IPS DF 6.9 (cell line): ENCODE results near the gene C14orf180.

Experiments
- DNase-seq: peaks from one replicate; pipeline ENCODE4 v3.0.0-alpha.2; 2013; ENCODE audit warnings: low read depth, low spot score
- H3K27ac ChIP-seq: one replicate; pipeline ENCODE4 v1.5.1; 2013; ENCODE audit warnings: low read length, control low read depth
- H3K27me3 ChIP-seq: 2 replicates; pipeline ENCODE4 v1.6.1; 2013; ENCODE audit warnings: mild to moderate bottlenecking, low read length; ENCODE audit not compliant: control insufficient read depth, insufficient read depth
- H3K36me3 ChIP-seq: 2 replicates; pipeline ENCODE4 v1.6.1; 2013; ENCODE audit warnings: low read length; ENCODE audit not compliant: control insufficient read depth, insufficient read depth
- H3K4me1 ChIP-seq: 2 replicates; pipeline ENCODE4 v1.6.1; 2013; ENCODE audit warnings: low read length; ENCODE audit not compliant: control insufficient read depth, insufficient read depth
- H3K4me3 ChIP-seq: 2 replicates; pipeline ENCODE4 v1.5.1; 2013; ENCODE audit warnings: mild to moderate bottlenecking, low read length
- H3K9me3 ChIP-seq: 2 replicates; pipeline ENCODE4 v1.6.1; 2013; ENCODE audit warnings: low read length, inconsistent platforms; ENCODE audit not compliant: control insufficient read depth, insufficient read depth
- whole genome bisulfite sequencing: extraction: QIAGEN DNeasy Blood & Tissue Kit; methylation state at CpG from one replicate; pipeline ENCODE4 v1.1.7; 2013; ENCODE audit warnings: mixed read lengths, missing lambda C conversion rate; ENCODE audit not compliant: insufficient read length, insufficient coverage; 5-methylcytosine and 5-hydroxymethylcytosine counted together

Gene C14orf180

GRCh38 chr14:104594310-104595046, 14.9 kb downstream of the C14orf180 start:
- no peak for DNase-seq
- Histone ChIP-seq H3K36me3 (no peaks in the 10 kb centered on the region), H3K4me3 (no peak overlapping the region), H3K27ac (no peak overlapping the region), H3K4me1 (no peaks in the 10 kb centered on the region; the same call in 1 of the 2 replicates), H3K9me3 (no peaks in the 10 kb centered on the region), H3K27me3 (no peaks in the 10 kb centered on the region)
- no CpG with 5 or more reads among the region's 15 CpGs for WGBS

GRCh38 chr14:104595116-104595675, 15.6 kb downstream of the C14orf180 start:
- Histone ChIP-seq H3K27ac (no peak overlapping the region), H3K9me3 (no peaks in the 10 kb centered on the region), H3K4me1 (no peaks in the 10 kb centered on the region; the same call in 1 of the 2 replicates), H3K36me3 (no peaks in the 10 kb centered on the region), H3K4me3 (no peak overlapping the region), H3K27me3 (no peaks in the 10 kb centered on the region)
- no peak for DNase-seq
- WGBS, result no CpG with 5 or more reads among the region's 14 CpGs

DNA sequence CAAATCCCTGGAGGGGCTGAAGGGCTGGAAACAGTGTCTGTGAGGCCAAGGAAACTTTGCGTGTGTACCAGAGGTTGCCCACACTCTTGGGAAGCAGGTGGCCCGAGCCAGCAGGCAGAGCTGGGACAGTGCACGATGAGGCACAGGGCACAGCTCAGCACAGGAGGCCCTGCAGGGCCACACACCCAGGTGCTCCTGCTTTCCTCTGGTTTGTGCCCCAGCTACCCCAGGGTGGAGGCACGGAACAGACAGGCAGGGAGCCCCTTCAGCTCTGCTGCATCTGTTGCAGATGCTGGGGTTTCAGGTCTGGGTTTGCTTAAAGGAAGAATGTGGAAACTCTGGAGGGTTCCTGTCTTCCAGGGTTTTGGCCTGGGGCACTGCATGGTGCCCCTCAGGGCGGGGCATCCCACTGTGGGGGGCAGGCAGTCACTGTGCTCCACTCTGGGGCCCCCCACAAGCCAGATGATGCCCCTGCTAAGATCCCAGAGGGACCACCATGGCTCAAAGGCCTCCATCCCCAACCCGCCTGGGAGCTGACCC, 16.4 kb downstream of the C14orf180 start:
- no peaks in the 10 kb centered on the region; the same call in 1 of the 2 replicates for H3K4me1 ChIP-seq
- no peak overlapping the region for H3K4me3 ChIP-seq
- no peak for DNase-seq
- H3K36me3 ChIP-seq, result no peaks in the 10 kb centered on the region
- H3K9me3 ChIP-seq, result no peaks in the 10 kb centered on the region
- WGBS, result no CpG with 5 or more reads among the region's 6 CpGs
- no peaks in the 10 kb centered on the region for H3K27me3 ChIP-seq
- no peak overlapping the region for H3K27ac ChIP-seq

DNA sequence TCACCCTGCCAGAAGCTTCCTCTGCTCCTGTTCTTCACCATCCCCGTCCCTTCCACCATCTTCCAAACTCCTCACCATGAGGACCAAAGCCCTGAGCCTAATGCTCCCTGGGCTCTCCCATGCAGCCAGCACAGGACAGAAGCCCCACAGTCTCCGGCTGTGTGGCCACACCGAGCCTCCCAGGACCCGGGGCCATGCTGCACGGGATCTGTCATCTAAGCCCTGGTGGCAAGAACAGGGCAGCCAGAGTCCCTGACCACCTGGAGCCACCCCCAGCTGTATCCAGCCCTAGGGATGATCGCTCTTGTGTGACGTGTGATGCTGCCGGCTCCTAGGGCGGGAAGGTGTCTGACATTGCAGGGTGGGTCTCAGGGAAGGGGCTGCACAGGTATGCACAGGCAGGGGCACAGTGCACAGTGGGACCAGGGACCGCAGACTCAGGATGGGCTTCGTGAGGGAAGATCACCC, 16.9 kb downstream of the C14orf180 start:
- no peaks in the 10 kb centered on the region; the same call in 1 of the 2 replicates for H3K4me1 ChIP-seq
- no CpG with 5 or more reads among the region's 11 CpGs for WGBS
- H3K36me3 ChIP-seq, result no peaks in the 10 kb centered on the region
- no peaks in the 10 kb centered on the region for H3K27me3 ChIP-seq
- no peak overlapping the region for H3K27ac ChIP-seq
- no peaks in the 10 kb centered on the region for H3K9me3 ChIP-seq
- no peak overlapping the region for H3K4me3 ChIP-seq
- DNase-seq, result no peak

GRCh38 chr14:104596927-104597351, 17.4 kb downstream of the C14orf180 start:
- Histone ChIP-seq H3K4me1 (no peaks in the 10 kb centered on the region; the same call in 1 of the 2 replicates), H3K9me3 (no peaks in the 10 kb centered on the region), H3K27ac (no peak overlapping the region), H3K4me3 (no peak overlapping the region), H3K27me3 (no peaks in the 10 kb centered on the region), H3K36me3 (no peaks in the 10 kb centered on the region)
- DNase-seq, result no peak
- no CpG with 5 or more reads among the region's 21 CpGs for WGBS

GRCh38 chr14:104597576-104597975, 18.0 kb downstream of the C14orf180 start:
- DNase-seq, result no peak
- no peak overlapping the region for H3K4me3 ChIP-seq
- WGBS, result no CpG with 5 or more reads among the region's 11 CpGs

GRCh38 chr14:104598039-104598909, 18.7 kb downstream of the C14orf180 start:
- no peak overlapping the region for H3K4me3 ChIP-seq
- H3K27ac ChIP-seq, result no peak overlapping the region
- H3K9me3 ChIP-seq, result no peaks in the 10 kb centered on the region
- no peak for DNase-seq
- no peaks in the 10 kb centered on the region for H3K27me3 ChIP-seq
- no CpG with 5 or more reads among the region's 28 CpGs for WGBS
- H3K36me3 ChIP-seq, result no peaks in the 10 kb centered on the region
- H3K4me1 ChIP-seq, result no peaks in the 10 kb centered on the region; the same call in 1 of the 2 replicates

More at GRCh38 chr14:104597576-104597975, 18.0 kb downstream of the C14orf180 start:
- H3K27ac ChIP-seq, result no peak overlapping the region
- H3K27me3 ChIP-seq, result no peaks in the 10 kb centered on the region
- no peaks in the 10 kb centered on the region for H3K9me3 ChIP-seq
- no peaks in the 10 kb centered on the region for H3K36me3 ChIP-seq
- H3K4me1 ChIP-seq, result no peaks in the 10 kb centered on the region; the same call in 1 of the 2 replicates

GRCh38 chr14:104598910-104599273, 19.3 kb downstream of the C14orf180 start:
- H3K36me3 ChIP-seq, result no peaks in the 10 kb centered on the region
- no peaks in the 10 kb centered on the region for H3K9me3 ChIP-seq
- no peaks in the 10 kb centered on the region; the same call in 1 of the 2 replicates for H3K27me3 ChIP-seq
- no CpG with 5 or more reads among the region's 12 CpGs for WGBS
- no peak for DNase-seq
- no peak overlapping the region for H3K4me3 ChIP-seq
- no peak overlapping the region for H3K27ac ChIP-seq
- no peaks in the 10 kb centered on the region; the same call in 1 of the 2 replicates for H3K4me1 ChIP-seq

- Histone ChIP-seq H3K36me3 (no peaks in the 10 kb centered on the region), H3K9me3 (no peaks in the 10 kb centered on the region), H3K27me3 (no peaks in the 10 kb centered on the region; the same call in 1 of the 2 replicates), H3K4me3 (no peak overlapping the region), H3K4me1 (no peaks in the 10 kb centered on the region; the same call in 1 of the 2 replicates), H3K27ac (no peak overlapping the region)
- WGBS, result no CpG with 5 or more reads among the region's 7 CpGs
- no peak for DNase-seq
Observed at GRCh38 chr14:104599446-104599845, 19.9 kb downstream of the C14orf180 start.

DNA sequence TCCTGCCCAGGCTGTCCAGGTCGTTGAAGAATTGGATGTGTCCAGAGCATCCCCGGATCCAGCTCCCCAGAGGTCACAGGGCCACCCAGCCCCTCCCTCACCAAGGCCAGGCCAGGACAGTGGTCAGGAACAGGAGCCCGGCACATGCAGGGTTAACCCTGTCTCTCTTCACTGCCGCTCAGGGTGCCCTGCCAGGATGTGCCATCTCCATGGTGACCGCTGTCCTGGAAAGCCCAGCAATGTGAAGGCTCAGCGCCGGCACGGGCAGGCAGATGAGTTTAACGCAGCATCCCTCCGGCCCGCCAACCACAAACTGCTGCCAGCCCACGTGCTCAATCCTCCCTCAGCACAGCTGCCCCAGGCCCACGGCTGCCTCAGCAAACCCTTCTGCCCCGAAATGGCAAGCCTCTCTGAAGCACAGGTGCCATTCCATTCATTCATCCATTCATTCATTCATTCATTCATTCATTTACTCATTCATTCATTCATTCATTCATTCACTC, 20.6 kb downstream of the C14orf180 start:
- H3K27ac ChIP-seq, result no peak overlapping the region
- no peak for DNase-seq

More for the DNA sequence above, 20.6 kb downstream of the C14orf180 start:
- Histone ChIP-seq H3K4me1 (no peaks in the 10 kb centered on the region), H3K27me3 (no peaks in the 10 kb centered on the region; the same call in 1 of the 2 replicates), H3K4me3 (no peak overlapping the region), H3K36me3 (no peaks in the 10 kb centered on the region), H3K9me3 (no peaks in the 10 kb centered on the region)
- no CpG with 5 or more reads among the region's 14 CpGs for WGBS
